Amygdala (tissue), 56 donors: ENCODE measurements around the gene FNDC3B.

ENCODE experiments used
- DNase-seq, 56 donors: peaks; one replicate each; lab custom pipeline; 2025; lab: John Stamatoyannopoulos, UW

Gene FNDC3B

DNA sequence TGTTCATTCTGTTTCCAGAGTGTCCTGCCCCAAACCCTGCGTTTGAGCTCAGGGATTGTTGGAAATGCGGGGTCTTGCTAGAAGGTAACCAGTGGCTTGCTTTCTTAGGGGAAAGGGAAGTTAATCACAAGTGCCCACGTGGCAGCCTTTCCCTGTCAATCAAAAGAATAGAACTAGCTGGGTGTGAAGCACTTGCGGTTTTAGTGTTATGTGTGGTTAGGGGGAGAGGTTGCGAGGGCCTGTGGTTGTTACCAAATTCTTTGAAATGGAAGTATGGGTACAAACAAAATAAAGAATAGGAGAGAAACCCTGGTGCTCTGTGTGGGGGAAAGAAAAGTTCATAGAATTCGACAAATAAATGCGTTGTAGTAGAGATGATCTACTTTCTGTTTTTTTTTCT is 67.6 kb downstream of the FNDC3B start:
- DNase-seq, result peak in 6 of 56 donors; percentile 9 to 59 (median 16)

DNA sequence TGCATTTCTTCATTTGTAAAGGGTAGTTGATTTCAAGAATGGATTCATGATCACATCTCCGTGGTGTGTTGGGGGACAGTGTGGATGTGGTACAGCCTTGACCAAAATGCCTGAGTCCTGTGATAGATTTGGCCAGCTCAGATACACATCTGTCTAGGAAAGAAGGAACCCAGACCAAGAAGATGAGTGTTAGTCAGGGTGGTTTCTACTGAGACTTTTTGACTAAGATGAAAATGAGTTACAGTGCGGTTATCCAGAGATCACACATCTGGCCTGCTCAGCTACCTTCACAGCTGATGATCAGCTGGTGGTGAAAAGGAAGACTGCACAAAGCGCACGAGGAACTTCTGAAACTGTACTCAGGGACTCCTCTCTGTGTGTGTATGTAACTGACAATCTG is 68.0 kb downstream of the FNDC3B start:
- no peak for DNase-seq

DNA sequence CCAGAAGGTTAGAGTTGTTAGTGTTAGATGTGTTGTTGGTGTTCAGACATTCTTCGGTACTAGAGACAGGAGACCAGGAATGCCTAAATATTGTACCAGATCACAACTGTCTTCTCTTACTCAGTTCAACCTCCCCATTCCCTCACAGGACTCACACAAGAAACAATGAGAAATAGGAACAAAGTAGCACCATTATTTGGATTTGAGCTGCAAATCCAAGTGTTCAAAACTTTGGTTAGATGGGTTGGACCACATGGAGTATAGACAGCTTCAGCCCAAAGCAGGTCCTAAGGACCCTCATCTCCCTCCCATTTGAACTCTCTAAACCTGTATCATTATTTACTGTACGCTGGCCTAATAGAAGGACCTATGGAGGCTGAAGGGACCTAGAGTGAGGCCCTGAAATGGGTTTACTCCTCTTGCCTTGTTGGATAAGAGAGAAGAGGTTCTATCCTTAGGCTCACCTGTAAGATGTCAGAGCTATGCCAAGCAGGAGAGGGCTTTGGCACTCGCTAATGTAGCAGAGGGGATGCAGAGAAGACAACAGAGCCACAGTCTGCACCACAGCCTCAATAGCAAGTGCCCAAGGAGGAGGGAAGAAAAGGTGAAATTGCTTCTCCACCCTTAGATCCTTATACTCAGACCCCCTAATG is 70.9 kb downstream of the FNDC3B start:
- DNase-seq, result no peak

GRCh38 chr3:172111163-172111562 is 71.8 kb downstream of the FNDC3B start:
- DNase-seq, result no peak

DNA sequence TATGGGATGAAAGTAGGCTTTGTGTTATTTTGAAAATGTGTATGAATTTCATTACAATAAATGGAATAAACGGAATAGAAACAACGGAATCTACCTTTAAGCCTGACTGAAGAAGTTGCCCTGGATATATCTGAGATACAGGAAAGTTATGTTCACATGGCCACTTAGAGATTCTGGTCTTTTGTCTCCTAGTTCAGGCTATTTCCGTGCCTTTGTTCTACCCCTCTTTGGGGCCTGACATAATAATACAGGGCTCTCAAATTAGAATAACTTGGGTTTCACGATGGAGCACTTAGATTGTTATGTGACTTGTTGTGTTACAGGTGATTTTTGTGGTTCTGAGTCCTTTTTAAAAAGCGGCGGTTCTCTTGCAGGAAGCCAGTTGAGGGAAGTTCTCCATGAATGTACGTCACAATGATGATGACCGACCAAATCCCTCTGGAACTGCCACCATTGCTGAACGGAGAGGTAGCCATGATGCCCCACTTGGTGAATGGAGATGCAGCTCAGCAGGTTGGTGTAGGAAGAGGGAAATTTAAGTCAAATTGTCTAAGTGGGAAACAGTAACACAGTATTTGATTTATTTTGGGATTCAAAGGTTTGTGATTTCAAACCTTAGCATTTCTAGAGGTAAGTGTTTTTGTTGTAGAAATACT is 72.8 kb downstream of the FNDC3B start:
- no peak for DNase-seq

- no peak for DNase-seq
Observed at GRCh38 chr3:172112734-172113120, 73.3 kb downstream of the FNDC3B start.

GRCh38 chr3:172113710-172114109 is 74.3 kb downstream of the FNDC3B start:
- no peak for DNase-seq

DNA sequence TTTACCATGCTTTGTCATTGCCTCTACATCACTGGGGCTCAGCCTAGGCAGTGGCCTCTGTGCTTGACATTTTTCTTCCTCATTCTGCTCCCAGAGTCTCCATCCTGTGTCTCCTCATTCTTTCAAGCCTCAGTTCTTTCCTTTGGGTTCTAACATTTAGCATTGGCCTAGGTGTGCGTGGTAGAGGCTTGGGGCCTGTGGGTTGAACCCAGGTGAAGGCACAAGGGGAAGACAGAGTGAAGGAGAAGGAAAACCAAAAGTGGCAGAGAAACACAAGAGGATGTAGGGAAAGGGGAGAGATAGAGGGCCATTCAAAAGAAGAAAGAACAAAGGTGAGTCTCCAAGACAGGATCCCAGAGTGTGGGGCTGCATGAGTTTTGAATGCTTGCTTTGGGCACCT is 75.7 kb downstream of the FNDC3B start:
- DNase-seq, result no peak

GRCh38 chr3:172115787-172116186 is 76.4 kb downstream of the FNDC3B start:
- DNase-seq, result peak in 4 of 56 donors; percentile 3 to 25 (median 13)

GRCh38 chr3:172118019-172118418 is 78.6 kb downstream of the FNDC3B start:
- DNase-seq, result no peak

DNA sequence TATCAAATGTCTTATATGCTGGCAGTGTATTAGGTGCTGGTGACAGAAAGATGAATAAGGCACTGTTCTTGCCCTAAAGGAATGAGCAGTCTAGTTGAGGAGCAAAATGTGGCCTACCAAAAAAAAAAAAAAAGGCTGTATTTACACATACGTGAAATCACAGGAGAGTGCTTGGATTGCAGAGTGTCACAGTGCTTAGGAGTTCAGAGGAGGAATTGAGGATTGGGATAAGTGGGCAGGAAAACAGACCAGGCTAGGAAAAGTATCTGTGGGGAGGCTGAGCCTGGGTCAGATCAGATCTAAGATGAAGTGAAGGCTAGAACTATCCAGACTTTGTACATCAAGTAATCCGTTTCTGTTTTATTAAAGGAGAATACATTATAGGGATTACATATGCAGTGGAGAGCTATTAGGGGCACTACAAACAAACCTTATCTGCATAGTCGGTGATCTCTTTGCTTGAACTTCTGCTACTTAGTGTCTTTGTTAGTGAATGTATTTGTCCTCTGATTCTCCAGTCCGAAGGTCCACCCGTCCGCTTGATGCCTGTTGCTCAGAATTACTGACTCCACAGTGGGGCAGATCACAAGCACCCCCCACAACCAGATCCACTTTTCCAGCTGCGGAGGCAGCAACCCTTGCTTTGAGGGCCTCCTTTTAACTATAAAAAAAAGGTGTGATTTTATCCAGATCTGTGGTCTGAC is 80.0 kb downstream of the FNDC3B start:
- DNase-seq, result no peak

DNA sequence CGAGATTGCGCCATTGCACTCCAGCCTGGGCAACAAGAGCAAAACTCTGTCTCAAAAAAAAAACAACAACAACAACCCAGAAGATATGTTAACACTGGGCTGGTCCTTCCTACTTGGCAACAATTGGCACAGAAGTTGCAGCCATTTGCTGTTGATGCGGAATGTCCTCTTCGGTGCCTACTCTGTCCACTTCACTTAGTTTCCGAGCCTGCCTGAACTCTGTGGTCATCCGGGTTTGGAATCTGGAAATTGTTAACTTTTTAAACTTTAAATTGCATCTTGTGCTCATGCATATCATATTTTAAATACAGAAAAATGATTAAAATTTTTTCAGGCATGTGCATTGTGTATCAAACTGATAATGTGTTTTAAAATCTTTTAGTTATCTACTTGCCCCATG is 81.5 kb downstream of the FNDC3B start:
- DNase-seq, result no peak

DNA sequence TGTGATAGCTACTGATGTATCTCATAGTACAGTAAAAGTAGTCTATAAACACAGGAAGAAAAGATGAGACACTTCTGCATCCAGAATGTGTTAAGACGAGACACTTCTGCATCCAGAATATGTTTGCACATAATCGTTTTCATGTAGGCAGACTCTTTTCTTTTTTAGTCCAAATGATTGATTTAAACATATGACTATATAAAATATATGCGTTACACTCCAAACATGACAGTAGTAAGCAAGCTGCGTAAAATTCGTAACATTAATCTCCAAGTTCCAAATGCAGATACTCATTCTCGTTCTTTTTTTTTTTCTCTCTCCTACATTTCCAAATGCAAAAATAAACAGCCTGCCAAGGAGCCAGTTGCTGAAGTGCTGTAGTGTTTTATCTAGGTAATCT is 82.6 kb downstream of the FNDC3B start:
- DNase-seq, result no peak

DNA sequence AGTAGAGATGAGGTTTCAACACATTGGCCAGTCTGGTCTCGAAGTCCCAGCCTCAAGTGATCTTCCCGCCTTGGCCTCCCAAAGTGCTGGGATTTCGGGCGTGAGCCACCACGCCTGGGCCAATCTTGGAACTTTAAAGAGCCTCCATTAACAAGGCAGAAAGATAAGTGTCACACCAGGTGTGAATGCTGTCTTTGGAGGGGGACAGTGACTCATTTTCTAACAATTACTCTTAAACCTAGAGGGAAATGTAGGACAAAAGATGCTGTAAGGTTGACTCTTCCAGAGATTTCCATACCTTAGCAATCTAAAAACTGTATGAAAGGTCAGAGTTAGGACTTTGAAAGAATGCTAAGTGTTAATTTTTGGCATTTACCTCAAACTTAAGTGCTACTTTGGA is 84.9 kb downstream of the FNDC3B start:
- DNase-seq, result no peak

DNA sequence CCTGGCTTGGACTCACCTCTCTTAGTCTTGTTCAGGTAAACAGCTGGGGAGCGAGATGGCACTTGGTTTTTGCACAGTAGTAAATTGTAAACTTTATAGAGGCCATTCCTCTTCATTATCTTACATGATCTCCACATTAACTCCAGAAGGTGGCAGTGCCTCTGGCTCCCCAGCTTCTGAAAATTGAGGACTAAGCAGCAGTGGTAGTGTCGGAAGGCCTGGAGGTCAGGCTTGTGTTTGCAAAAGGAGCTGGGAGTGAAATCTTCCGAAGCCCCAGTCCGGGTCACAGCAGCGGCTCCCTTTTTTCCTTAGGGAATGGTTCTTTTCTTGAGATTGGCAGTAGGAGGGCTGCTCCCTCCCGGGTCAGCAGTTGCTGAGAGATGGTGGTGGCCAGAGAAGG is 85.7 kb downstream of the FNDC3B start:
- no peak for DNase-seq

GRCh38 chr3:172125963-172126457 is 86.6 kb downstream of the FNDC3B start:
- DNase-seq, result peak in 5 of 56 donors; percentile 3 to 28 (median 11)

- DNase-seq, result no peak
Observed at GRCh38 chr3:172126741-172127140, 87.4 kb downstream of the FNDC3B start.

- no peak for DNase-seq
Observed at GRCh38 chr3:172127141-172127540, 87.8 kb downstream of the FNDC3B start.

- no peak for DNase-seq
Observed at GRCh38 chr3:172127929-172128580, 88.7 kb downstream of the FNDC3B start.

- no peak for DNase-seq
Observed at GRCh38 chr3:172128858-172129257, 89.5 kb downstream of the FNDC3B start.

- DNase-seq, result no peak
Observed at GRCh38 chr3:172129498-172129849, 90.1 kb downstream of the FNDC3B start.
